Activated naive CD8-positive, alpha-beta T cell (primary cell): ENCODE data around the gene MPC2.
"Not testable (repeated sequence)": the region's sequence is repeated elsewhere in the genome, so short reads cannot be mapped to it uniquely, and the experiment has no call there.

Experiments used
- H3K27ac Mint-ChIP-seq: one replicate; pipeline ENCODE4 v1.8.0; 2021; ENCODE audit warnings: mixed read lengths
- H3K27me3 Mint-ChIP-seq: one replicate; pipeline ENCODE4 v1.8.0; 2021; ENCODE audit warnings: mixed read lengths
- H3K36me3 Mint-ChIP-seq: one replicate; pipeline ENCODE4 v1.8.0; 2021; ENCODE audit warnings: mixed read lengths
- H3K4me1 Mint-ChIP-seq: one replicate; pipeline ENCODE4 v1.8.0; 2021; ENCODE audit warnings: low read depth, mixed read lengths
- H3K4me3 Mint-ChIP-seq: one replicate; pipeline ENCODE4 v1.8.0; 2021; ENCODE audit warnings: mild to moderate bottlenecking, mixed read lengths
- H3K9me3 Mint-ChIP-seq: one replicate; pipeline ENCODE4 v1.8.0; 2021; ENCODE audit warnings: low read depth, mixed read lengths

MPC2 gene

GRCh38 chr1:167869157-167870001 is 67.5 kb downstream of the MPC2 start:
- not testable (repeated sequence) for H3K4me1 Mint-ChIP-seq, H3K27me3 Mint-ChIP-seq, H3K9me3 Mint-ChIP-seq, H3K36me3 Mint-ChIP-seq, H3K4me3 Mint-ChIP-seq, H3K27ac Mint-ChIP-seq

GRCh38 chr1:167866739-167867414 is 70.0 kb downstream of the MPC2 start:
- H3K27ac Mint-ChIP-seq, H3K4me3 Mint-ChIP-seq, H3K36me3 Mint-ChIP-seq, H3K9me3 Mint-ChIP-seq, H3K4me1 Mint-ChIP-seq, H3K27me3 Mint-ChIP-seq: not testable (repeated sequence)
